ENCODE results near the gene PLEKHA7. TPM values are rescaled to one million over a fixed set of nuclear protein-coding genes. Genes with fewer than 3 reads are reported as not detected.

PLEKHA7 gene
- total and polyA plus RNA-seq, 2 of the 8 experiments (the other 6 are each of a cell fraction or from before 2014, with no cell fraction given) = 11.4 to 25.6 TPM

DNA sequence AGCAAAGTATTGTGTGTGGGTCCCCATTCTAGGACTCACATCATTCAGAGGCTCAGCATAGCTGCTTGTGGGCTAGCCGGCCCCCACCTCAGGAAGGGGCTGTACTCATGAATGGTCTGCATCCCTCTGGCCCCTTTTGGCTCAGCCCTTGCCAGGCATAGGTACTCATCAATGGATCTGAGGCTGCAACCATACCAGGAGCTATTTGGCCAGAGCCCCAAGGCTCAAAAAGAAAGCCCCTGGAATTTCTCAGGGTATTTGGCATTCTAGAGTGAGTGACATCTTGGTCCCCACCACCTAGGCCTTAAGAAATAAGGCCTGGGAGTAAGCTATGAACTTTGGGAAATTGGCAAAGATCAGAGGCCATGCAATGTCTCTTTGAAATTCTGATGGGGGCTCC is 38.3 kb downstream of the PLEKHA7 start:
- Histone ChIP-seq H3K9ac (replicated peaks in 1 of 4; ENCODE audit: extremely low read depth in 1 of 4, low read depth in 3 of 4, low read length in 3 of 4) (no peak overlapping the region), H2BK15ac (ENCODE audit: low read length) (no peak overlapping the region), H3K18ac (ENCODE audit: extremely low read depth, low read length) (no peak overlapping the region), H4K5ac (ENCODE audit: insufficient read length, low read depth, low read length) (no peak overlapping the region), H3K4ac (replicated peaks; ENCODE audit: insufficient read length, low read depth, low read length) (no peak overlapping the region), H3K9me3 (ENCODE audit: insufficient read depth in 2 of 2, low read depth in 1 of 2, low read length in 1 of 2) (no peaks in the 10 kb centered on the region), H3K56ac (replicated peaks; ENCODE audit: insufficient read length, low read depth, low read length) (no peak overlapping the region), H2BK5ac (ENCODE audit: low read depth, low read length) (no peak overlapping the region), H3K79me2 (ENCODE audit: control insufficient read depth in 1 of 2, insufficient read depth in 2 of 2, low read length in 2 of 2) (peaks cover 0 to 25% of the 10 kb centered on the region in 2 experiments; a peak in 2 of 4 replicates), H3K4me1 (replicated peaks in 1 of 4; ENCODE audit: control insufficient read depth in 3 of 4, insufficient read depth in 4 of 4, low read length in 3 of 4) (peaks cover 3 to 18% (median 13%) of the 10 kb centered on the region in 4 experiments; a peak in 6 of 7 replicates), H2BK120ac (replicated peaks; ENCODE audit: low read depth, low read length) (no peak overlapping the region), H4K91ac (replicated peaks; ENCODE audit: insufficient read length, low read length) (no peak overlapping the region), H2AFZ (ENCODE audit: low read length) (no peak overlapping the region), H2BK20ac (ENCODE audit: low read length) (no peak overlapping the region), H2AK5ac (ENCODE audit: low read depth, low read length) (no peak overlapping the region), H4K8ac (ENCODE audit: extremely low read depth, insufficient read depth, low read length) (no peak overlapping the region), H3K23ac (ENCODE audit: insufficient read length) (no peak overlapping the region), H3K27ac (ENCODE audit: low read depth, low read length) (no peak overlapping the region), H2BK12ac (ENCODE audit: low read depth, low read length) (no peak overlapping the region), H3K4me2 (ENCODE audit: insufficient read depth in 1 of 2, low read depth in 2 of 2, low read length in 2 of 2) (no peak overlapping the region), H3K79me1 (ENCODE audit: low read depth, low read length) (peaks cover 6% of the 10 kb centered on the region; the same call in 1 of the 2 replicates), H3K23me2 (ENCODE audit: low read depth, low read length) (no peaks in the 10 kb centered on the region), H3K14ac (ENCODE audit: insufficient read length) (no peak overlapping the region), H3K36me3 (ENCODE audit: control insufficient read depth in 2 of 4, insufficient read depth in 4 of 4, low read length in 3 of 4) (no peaks in the 10 kb centered on the region), H4K20me1 (replicated peaks in 1 of 2; ENCODE audit: control insufficient read depth in 1 of 2, insufficient read depth in 2 of 2, low read length in 2 of 2) (peaks cover 0 to 5% of the 10 kb centered on the region in 2 experiments), H3K4me3 (ENCODE audit: extremely low read depth in 1 of 4, insufficient read depth in 2 of 4, low read depth in 3 of 4, low read length in 4 of 4) (no peak overlapping the region), H3K27me3 (replicated peaks in 1 of 4; ENCODE audit: control insufficient read depth in 3 of 4, extremely low read depth in 1 of 4, insufficient read depth in 3 of 4, low read length in 3 of 4) (no peaks in the 10 kb centered on the region)
- CTCF ChIA-PET (ENCODE audit: partially characterized antibody) = interaction anchor here (0.9 to 1.7 kb wide), 5 partner anchors 39 to 156 kb away, joined by 3 to 9 read pairs (median 5); no protein-coding TSS in a partner anchor
- TF ChIP-seq SP4 (IDR thresholded peaks at IDR 0.05; ENCODE audit: low read length) (no peak), CHD1 (IDR thresholded peaks at IDR 0.05; ENCODE audit: low read depth, low read length) (no peak), POLR2A (IDR thresholded peaks at IDR 0.05; ENCODE audit: control extremely low read depth in 1 of 2, low read depth in 2 of 2, low read length in 2 of 2) (no peak)
- FAIRE-seq (no peak), DNase-seq (ENCODE audit: low read depth in 1 of 2, low spot score in 2 of 2) (no peak)
- POLR2A ChIA-PET (ENCODE audit: partially characterized antibody) = interaction anchor here (1.0 to 1.4 kb wide), 3 partner anchors 9 to 36 kb away, joined by 3 read pairs; no protein-coding TSS in a partner anchor
- WGBS, 2 experiments (ENCODE audit: extremely low coverage in 1 of 2, insufficient coverage in 1 of 2, insufficient read length in 1 of 2, insufficient replicate concordance in 2 of 2, low coverage in 1 of 2, low lambda C conversion rate in 2 of 2, missing lambda C conversion rate in 1 of 2) = 67% methylated on average over 1 of the region's 1 CpG; no CpG with 5 or more reads in 1 of the 2 experiments
